C4-2B (cell line): ENCODE measurements around the gene PRUNE1.
A peak's percentile ranks its signal among the peaks of the same experiment; 100 is the strongest.

Experiments used
- H3K27ac ChIP-seq: fragments of 450-650 bp; 2 replicates; pipeline ENCODE4 v1.5.1; 2017
- CTCF ChIP-seq: fragments of 450-650 bp; conservative IDR thresholded peaks from 2 replicates; pipeline ENCODE4 v1.5.1; 2017; ENCODE audit warnings: mild to moderate bottlenecking
- ZFX ChIP-seq: fragments of 450-650 bp; IDR thresholded peaks from 2 replicates; pipeline ENCODE4 v1.6.1; 2017

Gene PRUNE1

GRCh38 chr1:151008244-151009205 lies at the start of gene PRUNE1:
Gene PRUNE1, plus strand, starts transcription at chr1:151008449. Its CDS starts 184 bp downstream, at chr1:151008633.
- TF ChIP-seq ZFX (no peak), CTCF (no peak)
- peak within 1 kb of the TSS; percentile 73 for H3K27ac ChIP-seq

GRCh38 chr1:150960646-150961045 lies 47.6 kb upstream of the PRUNE1 start:
- H3K27ac ChIP-seq, result no peak overlapping the region
- TF ChIP-seq CTCF, result no peak
- TF ChIP-seq ZFX, result no peak

GRCh38 chr1:150961756-150962155 lies 46.5 kb upstream of the PRUNE1 start:
- no peak overlapping the region for H3K27ac ChIP-seq
- TF ChIP-seq CTCF (no peak), ZFX (no peak)

- TF ChIP-seq ZFX (no peak), CTCF (no peak)
- H3K27ac ChIP-seq, result no peak overlapping the region
Observed at GRCh38 chr1:150963321-150964163, 44.7 kb upstream of the PRUNE1 start.

GRCh38 chr1:150964164-150964489 lies 44.1 kb upstream of the PRUNE1 start:
- TF ChIP-seq ZFX, result no peak
- no peak for TF ChIP-seq CTCF
- H3K27ac ChIP-seq, result no peak overlapping the region

- no peak overlapping the region for H3K27ac ChIP-seq
- TF ChIP-seq CTCF (no peak), ZFX (no peak)
Observed at GRCh38 chr1:150965605-150966004, 42.6 kb upstream of the PRUNE1 start.

GRCh38 chr1:150966011-150966410 lies 42.2 kb upstream of the PRUNE1 start:
- TF ChIP-seq ZFX, result no peak
- no peak for TF ChIP-seq CTCF
- no peak overlapping the region for H3K27ac ChIP-seq
